ENCODE results near the gene APC.

APC gene

GRCh38 chr5:112846556-112846955 lies 108.9 kb downstream of the APC start:
- Histone ChIP-seq H3K4me1 (peaks cover 20% of the 10 kb centered on the region), H3K27me3 (ENCODE audit: control insufficient read depth, insufficient read depth, low read length) (no peaks in the 10 kb centered on the region), H3K4me2 (ENCODE audit: low read length) (no peak overlapping the region), H3K36me3 (ENCODE audit: control insufficient read depth, insufficient read depth, low read length) (no peaks in the 10 kb centered on the region), H3K9me3 (ENCODE audit: control insufficient read depth, low read length) (no peaks in the 10 kb centered on the region), H3K79me2 (no peaks in the 10 kb centered on the region), H3K4me3 (ENCODE audit: low read depth, low read length) (no peak overlapping the region), H3K27ac (no peak overlapping the region), H2AFZ (no peak overlapping the region), H3K9ac (no peak overlapping the region)
- no peak for TF ChIP-seq CTCF (IDR thresholded peaks at IDR 0.05)

GRCh38 chr5:112847306-112847705 lies 109.6 kb downstream of the APC start:
- no peak for TF ChIP-seq CTCF (IDR thresholded peaks at IDR 0.05)
- Histone ChIP-seq H2AFZ (no peak overlapping the region), H3K9me3 (ENCODE audit: control insufficient read depth, low read length) (no peaks in the 10 kb centered on the region), H3K27me3 (ENCODE audit: control insufficient read depth, insufficient read depth, low read length) (no peaks in the 10 kb centered on the region), H3K4me3 (ENCODE audit: low read depth, low read length) (no peak overlapping the region), H3K79me2 (no peaks in the 10 kb centered on the region), H3K4me2 (ENCODE audit: low read length) (no peak overlapping the region), H3K4me1 (peaks cover 20% of the 10 kb centered on the region), H3K9ac (no peak overlapping the region), H3K36me3 (ENCODE audit: control insufficient read depth, insufficient read depth, low read length) (no peaks in the 10 kb centered on the region), H3K27ac (no peak overlapping the region)

- Histone ChIP-seq H3K9ac (no peak overlapping the region), H3K4me2 (ENCODE audit: low read length) (peak overlapping the region; percentile 57), H3K36me3 (ENCODE audit: control insufficient read depth, insufficient read depth, low read length) (no peaks in the 10 kb centered on the region), H3K4me3 (ENCODE audit: low read depth, low read length) (peak overlapping the region; percentile 12), H3K27me3 (ENCODE audit: control insufficient read depth, insufficient read depth, low read length) (no peaks in the 10 kb centered on the region), H3K27ac (no peak overlapping the region), H3K4me1 (peaks cover 10% of the 10 kb centered on the region), H2AFZ (peak overlapping the region; percentile 25), H3K79me2 (no peaks in the 10 kb centered on the region), H3K9me3 (ENCODE audit: control insufficient read depth, low read length) (no peaks in the 10 kb centered on the region)
- peak; percentile 63 for TF ChIP-seq CTCF (IDR thresholded peaks at IDR 0.05)
Observed at GRCh38 chr5:112848116-112848811, 110.6 kb downstream of the APC start.

GRCh38 chr5:112849912-112850311 lies 112.2 kb downstream of the APC start:
- Histone ChIP-seq H3K79me2 (no peaks in the 10 kb centered on the region), H2AFZ (no peak overlapping the region), H3K9me3 (ENCODE audit: control insufficient read depth, low read length) (no peaks in the 10 kb centered on the region), H3K36me3 (ENCODE audit: control insufficient read depth, insufficient read depth, low read length) (no peaks in the 10 kb centered on the region), H3K27ac (no peak overlapping the region), H3K27me3 (ENCODE audit: control insufficient read depth, insufficient read depth, low read length) (no peaks in the 10 kb centered on the region), H3K4me3 (ENCODE audit: low read depth, low read length) (no peak overlapping the region), H3K4me1 (no peaks in the 10 kb centered on the region), H3K9ac (no peak overlapping the region), H3K4me2 (ENCODE audit: low read length) (no peak overlapping the region)
- TF ChIP-seq CTCF (IDR thresholded peaks at IDR 0.05): no peak

GRCh38 chr5:112854651-112855050 lies 117.0 kb downstream of the APC start:
- H3K79me2 ChIP-seq: no peaks in the 10 kb centered on the region
- TF ChIP-seq CTCF (IDR thresholded peaks at IDR 0.05): no peak
- H3K27me3 ChIP-seq (ENCODE audit: control insufficient read depth, insufficient read depth, low read length): no peaks in the 10 kb centered on the region

More at GRCh38 chr5:112854651-112855050, 117.0 kb downstream of the APC start:
- H3K4me3 ChIP-seq (ENCODE audit: low read depth, low read length): no peak overlapping the region
- no peak overlapping the region for H2AFZ ChIP-seq
- H3K36me3 ChIP-seq (ENCODE audit: control insufficient read depth, insufficient read depth, low read length): no peaks in the 10 kb centered on the region
- H3K27ac ChIP-seq: no peak overlapping the region
- H3K4me2 ChIP-seq (ENCODE audit: low read length): no peak overlapping the region
- H3K4me1 ChIP-seq: no peaks in the 10 kb centered on the region
- no peaks in the 10 kb centered on the region for H3K9me3 ChIP-seq (ENCODE audit: control insufficient read depth, low read length)
- no peak overlapping the region for H3K9ac ChIP-seq

All from parathyroid adenoma (tissue), 2 donors.